A549 (cell line): Measurements from ENCODE around the gene TCP10L.

Experiments used
- BCL3 ChIP-seq: fragments of >200 bp; sonication (Bioruptor Twin); formaldehyde crosslinking; IDR thresholded peaks from 3 replicates; pipeline ENCODE4 v1.6.1; 2016
- CBX2 ChIP-seq: fragments of 200-600 bp; sonication (generic); IDR thresholded peaks from 2 replicates; pipeline ENCODE4 v1.6.1; 2016; ENCODE audit warnings: low read depth, mild to moderate bottlenecking, borderline replicate concordance
- CHD2 ChIP-seq: fragments of 150-350 bp; IDR thresholded peaks from 2 replicates; pipeline ENCODE4 v1.6.1; 2014; ENCODE audit warnings: low read length; ENCODE audit not compliant: partially characterized antibody
- EP300 ChIP-seq, 2 experiments: fragments of >200 bp; sonication (Bioruptor Twin); formaldehyde crosslinking; IDR thresholded peaks; 2 replicates in 1 of 2; 3 replicates in 1 of 2; pipeline ENCODE4 v1.6.1; 2016 to 2017
- ESRRA ChIP-seq: fragments of 150-350 bp; IDR thresholded peaks from 2 replicates; pipeline ENCODE4 v1.6.1; 2014; ENCODE audit warnings: mild to moderate bottlenecking, low read length, borderline replicate concordance
- HMGXB4 ChIP-seq: fragments of 250-450 bp; sonication (Bioruptor Pico); IDR thresholded peaks from 2 replicates; pipeline ENCODE4 v1.5.0; 2021; ENCODE audit warnings: mild to moderate bottlenecking, moderate library complexity, borderline replicate concordance
- JUNB ChIP-seq: fragments of >200 bp; sonication (Bioruptor Twin); formaldehyde crosslinking; IDR thresholded peaks from 2 replicates; pipeline ENCODE4 v1.6.1; 2016
- KDM1A ChIP-seq: fragments of 200-600 bp; sonication (generic); IDR thresholded peaks from 2 replicates; pipeline ENCODE4 v1.6.1; 2016; ENCODE audit warnings: low read depth, mild to moderate bottlenecking
- MYC ChIP-seq: IDR thresholded peaks from 2 replicates; pipeline ENCODE4 v1.6.1; 2012; ENCODE audit warnings: mild to moderate bottlenecking, inconsistent platforms, low read length, improper control_type of control experiment, borderline replicate concordance
- RAD21 ChIP-seq, 2 experiments: fragments of >200 bp in 1 of 2; sonication (Bioruptor Twin) in 1 of 2; formaldehyde crosslinking in 1 of 2; IDR thresholded peaks in 1 of 2; conservative IDR thresholded peaks in 1 of 2; 2 replicates in 1 of 2; 3 replicates in 1 of 2; pipeline ENCODE4 v1.6.1; 2012 to 2018; ENCODE audit warnings: inconsistent platforms in 1 of 2
- RCOR1 ChIP-seq: fragments of 150-350 bp; IDR thresholded peaks from 2 replicates; pipeline ENCODE4 v1.6.1; 2014; ENCODE audit warnings: antibody characterized with exemption, low read length, low read depth
- TF ChIP-seq, protein P1 (sequence below): fragments of >200 bp; sonication (Bioruptor Twin); formaldehyde crosslinking; IDR thresholded peaks from 3 replicates; pipeline ENCODE4 v1.5.1; 2016

- TF ChIP-seq CHD2: no peak
- no peak for TF ChIP-seq CBX2
- TF ChIP-seq HMGXB4 (CRISPR knock-in tag): no peak
- no peak for TF ChIP-seq ESRRA
- TF ChIP-seq, protein P1, sequence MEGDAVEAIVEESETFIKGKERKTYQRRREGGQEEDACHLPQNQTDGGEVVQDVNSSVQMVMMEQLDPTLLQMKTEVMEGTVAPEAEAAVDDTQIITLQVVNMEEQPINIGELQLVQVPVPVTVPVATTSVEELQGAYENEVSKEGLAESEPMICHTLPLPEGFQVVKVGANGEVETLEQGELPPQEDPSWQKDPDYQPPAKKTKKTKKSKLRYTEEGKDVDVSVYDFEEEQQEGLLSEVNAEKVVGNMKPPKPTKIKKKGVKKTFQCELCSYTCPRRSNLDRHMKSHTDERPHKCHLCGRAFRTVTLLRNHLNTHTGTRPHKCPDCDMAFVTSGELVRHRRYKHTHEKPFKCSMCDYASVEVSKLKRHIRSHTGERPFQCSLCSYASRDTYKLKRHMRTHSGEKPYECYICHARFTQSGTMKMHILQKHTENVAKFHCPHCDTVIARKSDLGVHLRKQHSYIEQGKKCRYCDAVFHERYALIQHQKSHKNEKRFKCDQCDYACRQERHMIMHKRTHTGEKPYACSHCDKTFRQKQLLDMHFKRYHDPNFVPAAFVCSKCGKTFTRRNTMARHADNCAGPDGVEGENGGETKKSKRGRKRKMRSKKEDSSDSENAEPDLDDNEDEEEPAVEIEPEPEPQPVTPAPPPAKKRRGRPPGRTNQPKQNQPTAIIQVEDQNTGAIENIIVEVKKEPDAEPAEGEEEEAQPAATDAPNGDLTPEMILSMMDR: no peak
- TF ChIP-seq JUNB: no peak
- TF ChIP-seq KDM1A: no peak
- no peak for TF ChIP-seq RAD21 (conservative IDR thresholded peaks at IDR 0.05 in 1 of 2, IDR thresholded peaks at IDR 0.05 in 1 of 2)
- TF ChIP-seq MYC: no peak
- no peak for TF ChIP-seq BCL3
- no peak for TF ChIP-seq RCOR1
- TF ChIP-seq EP300 (IDR thresholded peaks at IDR 0.05): no peak
These were observed 26.2 kb downstream of the TCP10L start for GRCh38 chr21:32559006-32559610.
